GM21423 (cell line): ENCODE results near the gene CACNB4.
"Not testable (repeated sequence)": the region's sequence is repeated elsewhere in the genome, so short reads cannot be mapped to it uniquely, and the experiment has no call there.

Experiments
- ATAC-seq: cut with Tn5 transposase; IDR thresholded peaks from one replicate; pipeline ENCODE4 v1.9.1; 2021; ENCODE audit warnings: mild to moderate bottlenecking, moderate library complexity; ENCODE audit not compliant: unreplicated experiment

The CACNB4 gene

DNA sequence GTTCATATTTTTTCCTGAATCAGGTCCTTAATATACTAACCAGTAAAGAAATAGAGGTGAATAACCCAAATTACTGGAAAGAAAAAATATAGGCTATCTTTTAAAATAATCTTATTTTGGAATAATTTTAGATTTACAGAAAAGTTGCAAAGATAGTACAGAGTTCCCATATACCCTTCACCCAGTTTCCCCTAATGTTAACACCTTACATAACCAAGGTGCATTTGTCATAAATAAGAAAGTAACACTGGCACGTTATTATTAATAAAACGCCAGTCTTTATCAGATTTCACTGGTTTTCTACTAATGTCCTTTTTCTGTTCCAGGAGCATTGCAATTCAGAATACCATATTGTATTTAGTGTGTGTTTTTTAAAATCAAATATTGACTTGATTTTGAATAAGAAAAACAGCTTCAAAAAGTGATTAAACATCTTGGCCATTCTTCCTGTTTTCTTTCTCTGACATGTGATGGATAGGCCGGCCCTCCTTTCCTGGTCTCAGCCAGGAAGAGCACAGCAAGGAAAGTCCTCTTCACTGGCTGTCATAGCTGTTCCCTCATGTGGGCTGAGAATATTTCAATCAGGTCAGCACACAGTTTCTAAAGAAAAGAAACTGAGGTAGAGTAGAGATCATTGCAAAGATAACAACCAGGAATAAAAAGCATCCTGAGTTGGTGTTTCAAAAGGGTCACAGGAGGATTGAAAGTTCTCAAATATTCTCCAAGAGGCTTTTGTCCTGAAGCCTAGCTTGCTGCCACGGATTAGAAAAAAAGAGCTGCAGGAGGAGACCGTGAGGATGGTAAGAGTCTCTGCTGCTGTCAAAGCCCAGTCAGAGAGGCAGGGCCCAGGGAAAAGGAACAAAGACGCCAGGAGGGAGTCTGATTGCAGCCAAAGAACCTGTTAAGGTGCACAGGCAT is 191.3 kb downstream of the CACNB4 start:
- ATAC-seq: no peak

DNA sequence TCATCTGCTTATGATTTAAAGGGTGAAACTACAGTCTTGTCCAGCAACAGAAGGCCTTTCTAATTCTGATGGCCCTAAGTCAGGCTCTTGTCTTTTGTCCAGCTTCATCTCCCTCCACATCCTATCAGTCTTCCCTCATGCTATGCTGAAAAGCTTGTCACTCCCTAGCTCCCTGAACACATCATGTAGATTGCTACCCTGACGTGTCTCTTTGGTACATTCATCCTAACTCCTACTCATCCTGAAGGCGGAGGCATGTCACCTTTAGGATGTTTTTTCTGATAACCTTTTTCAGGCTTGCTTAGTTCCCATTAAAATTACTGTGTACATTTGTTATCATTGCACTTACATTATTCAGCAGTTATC is 192.2 kb downstream of the CACNB4 start:
- ATAC-seq: no peak

DNA sequence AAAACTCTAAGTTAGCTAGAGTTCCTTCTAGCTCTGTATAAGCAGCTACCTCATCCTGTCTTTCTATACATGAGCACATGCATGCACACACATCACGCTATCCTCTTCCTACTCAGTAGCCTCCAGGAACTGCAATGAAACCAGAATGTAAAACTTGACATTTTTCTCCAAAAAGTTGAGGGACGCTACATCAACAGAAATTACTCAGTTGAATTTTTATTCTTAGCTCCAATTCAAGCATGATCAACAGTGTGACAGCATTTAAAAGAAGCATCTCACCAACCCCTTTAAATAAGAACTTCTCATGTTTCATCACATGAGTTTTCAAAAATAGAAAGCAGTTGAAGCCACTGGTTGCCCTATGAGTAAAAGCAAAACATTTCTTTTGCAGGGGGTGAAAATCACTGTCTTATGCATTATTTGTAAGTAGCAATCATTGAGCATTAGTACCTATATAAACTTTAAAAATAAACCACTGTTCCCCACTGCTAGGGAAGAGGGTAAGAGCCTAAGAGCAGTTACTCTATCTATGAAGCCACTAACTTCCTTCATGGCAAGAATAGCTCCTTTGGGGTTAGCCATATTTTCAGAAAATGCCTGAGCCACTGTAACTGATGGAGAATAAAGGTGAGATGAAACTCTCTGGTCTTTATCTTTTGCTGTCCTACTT is 192.7 kb downstream of the CACNB4 start:
- peak; percentile 47 for ATAC-seq

DNA sequence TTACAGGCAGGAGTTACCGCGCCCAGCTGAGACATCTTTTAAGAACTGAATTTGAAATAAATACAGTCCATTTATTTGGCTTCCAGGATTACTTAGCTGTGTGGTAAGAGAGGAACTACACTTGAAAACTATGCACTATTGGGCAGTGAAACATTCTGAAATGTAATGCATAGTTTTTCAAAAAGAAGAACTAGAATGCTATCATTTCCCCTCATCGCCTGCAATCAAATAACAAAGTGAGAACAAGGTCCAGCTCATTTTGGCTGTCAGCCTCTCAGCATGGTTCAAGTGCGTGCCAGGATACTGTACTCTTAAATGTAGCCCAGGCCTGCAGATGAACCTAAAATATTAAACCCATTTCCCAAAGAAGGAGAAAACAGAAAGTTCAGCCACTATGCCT is 194.0 kb downstream of the CACNB4 start:
- ATAC-seq: no peak

DNA sequence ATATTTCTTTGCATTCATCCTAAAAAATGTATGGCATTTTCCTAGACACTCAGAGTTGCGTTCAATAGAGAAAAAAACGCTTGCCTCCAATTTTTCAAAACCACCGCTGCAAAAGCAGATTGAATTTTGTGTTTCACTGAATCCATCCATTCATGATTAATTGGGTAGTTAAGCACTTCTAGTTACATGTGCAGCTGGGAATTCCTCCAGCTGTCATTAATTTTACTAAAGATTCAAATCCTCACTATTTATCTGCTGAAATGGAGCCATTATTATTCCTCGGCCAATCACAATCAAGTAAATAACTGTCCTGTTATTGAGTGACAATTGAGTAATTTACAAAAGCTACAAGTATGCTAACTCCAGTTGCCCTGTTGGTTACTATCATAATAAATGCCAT is 194.8 kb downstream of the CACNB4 start:
- ATAC-seq: no peak

DNA sequence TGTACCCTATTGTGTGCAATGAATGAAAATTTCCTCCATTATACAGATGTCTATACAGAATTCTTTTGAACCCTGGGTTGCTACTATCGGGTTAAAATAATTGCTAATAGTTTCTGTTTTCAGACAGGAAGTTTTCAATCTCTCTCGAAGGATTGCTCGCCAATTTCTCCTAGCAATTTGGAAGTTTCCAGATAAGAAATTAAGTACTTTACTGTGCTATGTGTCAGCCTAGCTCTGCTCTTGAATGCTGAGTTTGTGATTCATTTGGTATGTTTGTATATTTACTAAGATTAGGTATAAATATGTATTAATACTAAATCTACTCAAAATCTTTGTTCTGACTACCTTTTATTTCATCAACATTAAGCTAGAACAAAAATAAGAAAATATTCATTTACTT is 196.0 kb downstream of the CACNB4 start:
- ATAC-seq: no peak

DNA sequence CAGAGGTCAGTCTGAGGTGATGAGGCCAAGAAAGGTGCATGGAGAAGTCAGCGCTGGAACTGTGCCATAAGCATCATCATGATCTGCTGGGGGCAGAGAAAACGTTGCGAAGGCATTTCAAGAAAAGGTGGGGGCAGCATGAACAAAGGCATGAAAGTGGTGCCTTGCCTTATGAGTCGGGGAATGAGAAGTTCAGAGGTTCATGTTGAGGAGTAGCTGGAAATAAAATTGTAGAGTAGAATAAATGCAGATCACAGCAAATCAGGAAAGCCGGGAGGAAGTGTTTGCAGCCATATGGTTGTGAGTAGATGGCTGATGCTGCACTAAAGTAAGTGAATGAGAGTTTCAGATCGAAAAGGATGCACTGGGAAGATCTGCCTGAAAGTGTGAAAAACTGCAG is 198.5 kb downstream of the CACNB4 start:
- ATAC-seq: no peak

DNA sequence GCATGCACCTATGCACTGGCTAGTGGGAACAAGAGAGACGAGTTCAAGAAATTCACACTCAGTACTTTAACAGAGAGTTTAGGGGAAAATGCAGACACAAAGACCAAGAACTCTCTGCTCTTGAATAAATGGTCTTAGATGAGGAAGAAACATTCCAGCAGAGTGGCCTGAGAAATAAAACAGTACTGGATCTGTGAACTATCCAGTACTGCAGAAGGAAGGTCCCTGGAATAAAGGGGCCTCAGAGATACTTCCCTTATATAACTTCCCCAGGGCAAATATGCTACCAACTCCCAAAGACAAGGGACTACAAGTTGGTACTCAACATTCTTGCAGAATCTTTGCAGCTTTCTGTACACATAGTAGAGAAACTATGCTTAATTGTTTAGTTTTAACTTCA is 199.7 kb downstream of the CACNB4 start:
- ATAC-seq: no peak

DNA sequence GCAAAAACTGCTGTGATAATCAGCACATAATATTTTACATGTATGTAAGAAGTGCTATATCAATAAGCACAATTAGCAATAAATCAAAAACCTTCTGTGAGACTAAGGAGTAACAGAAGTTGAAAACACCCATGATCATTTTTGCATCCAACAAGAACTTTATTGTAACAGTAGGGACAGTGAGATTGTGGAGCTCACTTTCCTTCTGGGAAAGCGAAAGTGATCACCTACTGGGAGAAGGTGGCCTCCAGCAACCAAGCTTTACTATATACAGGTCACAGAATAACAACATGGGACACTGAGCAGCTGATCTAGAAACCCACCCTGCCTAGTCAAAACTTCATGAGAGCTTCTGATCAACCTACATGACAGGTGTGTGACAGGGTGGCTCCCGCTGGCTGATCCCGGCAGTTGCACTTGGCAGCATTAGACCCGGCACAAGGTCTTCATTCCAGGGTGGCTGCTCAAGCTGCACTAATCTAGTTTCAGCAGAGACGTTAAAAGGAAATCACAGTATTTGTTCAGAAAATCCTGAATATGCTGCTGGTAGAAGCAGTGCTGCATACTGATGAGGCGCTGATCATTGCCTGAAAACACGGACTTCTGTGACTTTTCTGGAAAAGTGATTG is 207.2 kb downstream of the CACNB4 start:
- no peak for ATAC-seq

DNA sequence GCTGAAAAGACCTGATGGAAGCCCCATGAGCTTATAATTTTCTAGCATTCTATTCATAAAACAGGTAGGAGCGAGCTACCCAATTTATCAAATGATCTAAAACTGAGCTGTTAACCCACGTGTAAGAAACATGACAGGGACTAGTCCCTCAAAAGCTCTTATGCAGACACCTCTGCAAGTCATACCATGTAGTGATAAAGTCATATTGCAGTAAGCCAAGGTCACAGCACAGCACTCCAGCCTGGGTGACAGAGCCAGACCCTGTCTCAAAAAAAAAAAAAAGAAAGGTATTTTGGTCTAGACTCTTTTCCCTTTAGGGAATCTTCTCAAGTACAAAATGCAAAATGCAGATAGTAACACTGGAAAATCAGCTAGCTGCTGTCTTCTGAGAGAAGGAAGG is 211.7 kb downstream of the CACNB4 start:
- no peak for ATAC-seq

DNA sequence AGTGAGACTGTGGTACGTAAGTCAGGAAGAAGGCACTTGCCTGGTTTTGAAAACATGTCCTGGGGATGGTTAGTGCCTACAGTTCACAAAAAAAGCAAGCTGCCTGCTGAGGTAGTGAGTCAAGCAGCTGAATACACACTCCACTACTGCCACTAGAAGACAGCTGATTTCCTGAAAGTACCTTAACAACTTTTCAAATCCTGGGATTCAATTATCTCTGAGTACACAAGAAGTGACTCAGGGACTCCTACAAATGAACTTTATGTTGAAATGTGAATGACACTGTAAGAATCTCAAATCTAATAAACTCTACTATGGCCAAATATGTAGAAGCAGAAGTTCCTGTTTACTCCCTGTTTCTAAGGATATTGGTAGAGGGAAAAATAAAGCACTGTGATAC is 212.6 kb downstream of the CACNB4 start:
- ATAC-seq: no peak

DNA sequence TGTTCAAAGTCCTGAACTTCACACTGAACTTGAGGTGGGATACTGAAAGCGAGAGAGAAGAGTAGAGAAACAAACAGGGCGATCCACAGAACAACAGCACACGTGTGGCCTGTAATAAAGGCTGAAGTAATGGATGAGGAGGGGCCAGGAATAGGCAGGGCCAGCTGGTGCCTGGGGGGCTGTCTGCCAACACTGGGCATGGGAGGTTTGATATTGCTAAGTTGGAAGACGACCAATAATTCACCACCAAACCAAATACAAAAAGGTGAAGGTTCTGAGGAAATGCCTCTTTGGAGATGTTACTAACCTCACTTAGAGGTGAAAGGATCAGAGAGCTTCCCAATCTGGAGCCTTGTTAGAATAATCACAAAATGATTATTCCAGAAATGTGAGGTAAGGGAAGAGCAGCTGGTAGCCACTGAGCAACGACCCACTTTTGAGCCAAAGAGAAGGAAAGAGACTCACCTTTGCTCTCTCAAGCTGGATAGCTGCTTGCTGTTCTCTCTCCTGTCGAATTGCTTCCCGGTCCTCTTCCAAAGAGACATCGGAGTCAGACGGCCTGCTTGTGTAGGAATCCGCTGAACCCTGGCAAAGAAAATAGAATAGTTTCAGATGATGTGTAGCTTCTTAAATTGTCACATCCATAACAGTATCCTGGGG is 215.9 kb downstream of the CACNB4 start:
- no peak for ATAC-seq

DNA sequence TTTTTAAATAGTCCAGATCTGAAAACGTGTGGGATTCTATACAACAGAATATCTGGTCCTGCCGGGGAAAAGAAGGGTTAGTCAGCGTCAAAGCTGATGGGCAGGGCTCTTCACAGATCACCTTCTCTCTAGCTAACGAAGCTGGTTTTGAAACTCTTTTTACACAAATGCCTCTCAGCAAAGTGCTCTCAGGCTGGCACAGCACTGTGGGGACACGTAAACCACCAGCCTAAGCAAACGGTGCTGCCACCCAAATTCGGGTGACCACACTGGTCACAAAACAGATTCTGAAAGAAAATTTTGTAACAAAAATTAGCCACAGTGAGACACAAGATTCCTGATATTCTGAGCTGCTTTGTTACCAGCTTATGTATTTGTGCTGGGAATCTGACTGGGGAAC is 217.5 kb downstream of the CACNB4 start:
- ATAC-seq: no peak

DNA sequence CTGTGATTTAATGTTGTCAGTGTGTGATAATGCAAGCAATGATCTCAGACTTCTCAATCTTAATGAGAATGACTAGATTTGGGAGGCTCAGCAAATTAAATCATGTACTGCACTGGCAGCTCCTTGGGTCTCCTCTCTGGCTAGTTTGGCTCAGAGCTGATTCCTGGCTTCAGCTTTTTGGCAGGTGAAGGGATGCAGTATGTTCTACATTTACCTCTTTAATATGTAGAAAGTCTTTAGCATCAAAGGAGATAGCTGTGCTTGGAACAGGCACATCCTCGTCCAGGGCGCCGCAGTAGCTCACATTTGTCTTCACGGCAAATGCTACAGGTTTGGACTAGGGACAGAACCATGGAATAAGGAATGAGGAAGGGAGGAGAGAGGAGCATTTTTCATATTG is 218.3 kb downstream of the CACNB4 start:
- no peak for ATAC-seq

DNA sequence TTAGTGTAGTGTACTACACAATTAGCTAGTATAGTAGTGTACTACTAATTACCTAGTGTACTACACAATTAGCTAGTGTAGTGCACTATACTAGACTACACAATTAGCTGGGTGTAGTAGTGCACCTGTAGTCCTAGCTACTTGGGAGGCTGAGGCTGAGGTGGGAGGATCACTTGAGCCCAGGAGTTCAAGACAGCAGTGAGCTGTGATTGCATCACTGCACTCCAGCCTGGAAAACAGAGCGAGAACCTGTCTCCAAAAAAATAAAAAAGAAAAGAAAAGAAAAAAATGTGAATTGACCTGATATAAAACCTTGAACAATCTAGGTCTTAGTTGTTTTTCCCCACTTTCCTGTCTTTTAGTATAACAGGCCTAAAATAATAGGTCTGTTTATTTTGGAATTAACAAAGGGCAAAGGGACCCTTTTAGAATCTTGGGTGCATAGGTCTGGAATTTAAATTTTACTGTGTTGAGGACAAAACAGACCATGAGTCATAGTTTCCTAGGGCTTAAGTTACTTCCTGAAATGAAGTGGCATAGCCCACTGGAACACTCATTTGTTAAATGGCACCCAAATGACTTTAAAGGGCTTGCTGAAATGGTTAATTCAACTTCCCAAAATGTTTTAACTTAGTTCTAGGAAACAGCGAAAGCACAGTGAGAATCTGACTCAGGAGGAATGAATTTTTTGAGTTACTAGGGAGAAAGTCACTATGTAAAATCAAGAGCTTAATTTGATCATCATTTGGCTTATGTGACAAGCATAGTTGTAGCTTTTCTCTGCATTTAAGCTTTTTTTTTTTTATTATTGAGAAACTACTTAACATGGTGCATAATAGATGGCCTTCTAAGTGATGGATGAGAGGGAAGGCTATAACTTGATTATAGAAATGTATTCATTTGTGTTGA is 219.9 kb downstream of the CACNB4 start:
- no peak for ATAC-seq

DNA sequence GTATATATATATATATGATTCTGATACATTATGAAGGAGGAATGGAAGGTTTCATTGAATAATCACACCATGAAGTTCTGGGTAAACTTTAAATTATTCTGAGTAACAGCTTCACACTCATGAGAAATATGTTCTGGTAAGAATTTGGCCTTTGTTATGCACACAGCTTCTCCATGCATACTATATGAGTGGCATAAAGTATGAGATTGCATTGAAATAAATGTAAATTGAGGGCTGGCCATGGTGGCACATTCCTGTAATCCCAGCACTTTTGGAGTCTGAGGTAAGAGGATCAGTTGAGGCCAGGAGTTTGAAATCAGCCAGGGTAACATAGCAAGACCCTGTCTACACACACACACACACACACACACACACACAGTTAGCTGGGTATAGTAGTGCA is 220.6 kb downstream of the CACNB4 start:
- ATAC-seq: no peak

DNA sequence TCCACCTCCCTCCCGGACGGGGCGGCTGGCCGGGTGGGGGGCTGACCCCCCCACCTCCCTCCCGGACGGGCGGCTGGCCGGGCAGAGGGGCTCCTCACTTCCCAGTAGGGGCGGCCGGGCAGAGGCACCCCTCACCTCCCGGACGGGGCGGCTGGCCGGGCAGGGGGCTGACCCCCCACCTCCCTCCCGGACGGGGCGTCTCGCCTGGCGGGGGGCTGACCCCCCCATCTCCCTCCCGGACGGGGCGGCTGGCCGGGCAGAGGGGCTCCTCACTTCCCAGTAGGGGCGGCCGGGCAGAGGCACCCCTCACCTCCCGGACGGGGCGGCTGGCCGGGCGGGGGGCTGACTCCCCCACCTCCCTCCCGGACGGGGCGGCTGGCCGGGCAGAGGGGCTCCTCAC is 223.2 kb downstream of the CACNB4 start:
- not testable (repeated sequence) for ATAC-seq

DNA sequence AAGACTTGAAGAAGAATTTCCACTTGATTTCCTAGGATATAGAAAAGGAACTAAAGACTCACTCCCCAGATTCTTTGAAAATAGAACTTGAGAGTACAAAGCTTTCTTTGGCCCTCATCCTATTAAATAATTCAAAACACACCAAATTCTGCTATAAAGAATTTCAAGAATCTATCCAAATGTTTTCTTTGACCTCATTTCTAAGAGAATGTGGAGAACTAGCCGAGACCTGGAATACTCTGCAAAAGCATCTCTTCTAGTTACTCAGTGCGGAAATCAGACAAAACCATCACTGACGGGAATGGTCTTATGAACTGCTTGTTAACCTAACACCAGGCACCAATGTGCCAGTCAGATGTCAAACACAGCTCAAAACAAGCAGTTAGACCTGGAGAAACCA is 226.4 kb downstream of the CACNB4 start:
- ATAC-seq: no peak

DNA sequence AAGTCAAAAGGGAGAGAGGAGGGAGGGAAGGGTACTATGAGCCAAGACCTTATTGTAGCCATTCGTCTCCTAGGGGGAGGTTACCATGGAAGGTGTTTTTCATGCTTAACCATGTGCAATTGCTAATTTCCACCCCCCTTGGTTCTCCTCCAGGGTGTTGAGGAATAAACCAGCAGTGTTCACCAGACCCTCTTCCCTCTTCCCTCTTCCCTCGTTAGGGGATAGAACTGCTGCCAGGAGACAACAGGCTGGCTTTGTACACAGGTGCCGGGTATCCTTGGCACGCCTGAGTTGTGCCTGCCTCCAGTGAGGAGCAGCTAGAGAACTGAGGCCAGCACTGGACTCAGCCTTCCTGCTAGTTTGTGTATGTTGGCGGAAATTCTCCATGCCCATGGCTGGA is 229.6 kb downstream of the CACNB4 start:
- no peak for ATAC-seq

DNA sequence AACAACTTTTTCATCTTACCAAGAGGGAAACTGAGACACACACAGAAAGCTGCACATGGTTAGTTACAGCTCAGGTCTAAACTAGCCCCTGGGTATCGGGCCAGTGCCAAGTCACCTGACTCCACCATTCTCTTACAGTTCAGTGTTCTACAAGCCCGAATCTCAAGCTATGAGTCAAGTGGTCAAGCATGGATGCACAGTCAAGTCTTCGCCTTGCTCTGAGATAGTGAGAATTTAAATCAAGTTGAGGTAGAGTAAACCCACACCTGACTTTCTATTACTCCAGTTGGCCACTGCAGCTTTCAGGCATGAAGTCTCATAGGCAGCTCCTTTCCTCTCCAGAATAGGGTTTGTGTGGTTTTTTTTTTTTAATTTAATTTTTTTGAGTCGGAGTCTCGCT is 236.1 kb downstream of the CACNB4 start:
- peak; percentile 99 for ATAC-seq
